GM23248 (cell line): ENCODE data around the gene LGR5. TPM values are rescaled to one million over a fixed set of nuclear protein-coding genes. Genes with fewer than 3 reads are reported as not detected.

ENCODE experiments used
- DNase-seq: peaks from one replicate; pipeline ENCODE4 v3.0.0-alpha.2; 2015
- H2AFZ ChIP-seq: fragments of 200-600 bp; sonication (generic); 2 replicates; pipeline ENCODE4 v1.6.1; 2016; ENCODE audit warnings: antibody characterized with exemption
- H3F3A ChIP-seq: fragments of 200-600 bp; sonication (generic); 2 replicates; pipeline ENCODE4 v1.6.1; 2016; ENCODE audit warnings: mild to moderate bottlenecking, antibody characterized with exemption, mixed run types; ENCODE audit not compliant: insufficient read depth
- H3K27ac ChIP-seq: fragments of 200-600 bp; sonication (generic); 2 replicates; pipeline ENCODE4 v1.5.1; 2016; ENCODE audit warnings: mild to moderate bottlenecking
- H3K27me3 ChIP-seq: fragments of 200-600 bp; sonication (generic); replicated peaks from 2 replicates; pipeline ENCODE4 v1.6.1; 2016; ENCODE audit warnings: mild to moderate bottlenecking; ENCODE audit not compliant: insufficient read depth
- H3K36me3 ChIP-seq: fragments of 200-600 bp; sonication (generic); 2 replicates; pipeline ENCODE4 v1.6.1; 2016; ENCODE audit warnings: low read depth, mild to moderate bottlenecking
- H3K4me1 ChIP-seq: fragments of 200-600 bp; sonication (generic); 2 replicates; pipeline ENCODE4 v1.6.1; 2016; ENCODE audit warnings: mild to moderate bottlenecking; ENCODE audit not compliant: insufficient read depth
- H3K4me2 ChIP-seq: fragments of 200-600 bp; sonication (generic); one replicate; pipeline ENCODE4 v1.6.1; 2016; ENCODE audit warnings: mild to moderate bottlenecking; ENCODE audit not compliant: unreplicated experiment
- H3K4me3 ChIP-seq: fragments of 200-600 bp; sonication (generic); 2 replicates; pipeline ENCODE4 v1.5.1; 2016; ENCODE audit warnings: mild to moderate bottlenecking
- H3K79me2 ChIP-seq: fragments of 200-600 bp; sonication (generic); 2 replicates; pipeline ENCODE4 v1.6.1; 2016; ENCODE audit warnings: mild to moderate bottlenecking; ENCODE audit not compliant: insufficient read depth
- H3K9ac ChIP-seq: fragments of 200-600 bp; sonication (generic); 2 replicates; pipeline ENCODE4 v1.6.1; 2016; ENCODE audit warnings: mild to moderate bottlenecking
- H3K9me2 ChIP-seq: fragments of 200-600 bp; sonication (generic); 2 replicates; pipeline ENCODE4 v1.6.1; 2016; ENCODE audit warnings: mixed run types, mild to moderate bottlenecking, moderate library complexity; ENCODE audit not compliant: insufficient read depth
- H3K9me3 ChIP-seq: fragments of 200-600 bp; sonication (generic); one replicate; pipeline ENCODE4 v1.6.1; 2017; ENCODE audit warnings: low read depth
- H4K20me1 ChIP-seq: fragments of 200-600 bp; sonication (generic); 2 replicates; pipeline ENCODE4 v1.6.0; 2016; ENCODE audit not compliant: insufficient read depth
- EZH2 ChIP-seq: fragments of 200-600 bp; sonication (generic); IDR thresholded peaks from 2 replicates; pipeline ENCODE4 v1.6.1; 2018; ENCODE audit warnings: antibody characterized with exemption, mild to moderate bottlenecking; ENCODE audit not compliant: insufficient read depth, poor library complexity, severe bottlenecking
- EZH2phosphoT487 ChIP-seq: fragments of 200-600 bp; sonication (generic); IDR thresholded peaks from 2 replicates; pipeline ENCODE4 v1.6.1; 2018; ENCODE audit warnings: antibody characterized with exemption, moderate library complexity, mild to moderate bottlenecking, low read depth; ENCODE audit not compliant: insufficient read depth
- WGBS, 2 experiments: methylation state at CpG; one replicate each; pipeline ENCODE4 v1.1.6; 2015 to 2017; ENCODE audit warnings: low lambda C conversion rate in 2 of 2, low coverage in 1 of 2; ENCODE audit errors: missing lambda C conversion rate in 2 of 2; 5-methylcytosine and 5-hydroxymethylcytosine counted together
- in situ Hi-C: fragments of 300-500 bp; cut with MboI; formaldehyde crosslinking; loops from 2 replicates; pipeline ENCODE4 v1.15.0; 2020
- polyA plus RNA-seq: library from polyadenylated mRNA; unstranded; fragments of >200 nt; fragmentation: Nextera tagmentation; extraction: Ambion mirVana; gene quantifications from 2 replicates; pipeline ENCODE4 v1.2.1, GENCODE V29; 2016
- total RNA-seq: library from RNA; depleted of rRNA; stranded (reverse); fragments of >200 nt; shearing (Covaris generic); gene quantifications from 2 replicates; pipeline ENCODE4 v1.2.3, GENCODE V29; 2014

LGR5 gene
- total and polyA plus RNA-seq, 2 experiments from 2014 or later, result not detected

GRCh38 chr12:71587012-71587411 is 147.4 kb downstream of the LGR5 start:
- TF ChIP-seq EZH2phosphoT487 (no peak), EZH2 (no peak)
- Histone ChIP-seq H3K27ac (no peak overlapping the region), H3F3A (no peaks in the 10 kb centered on the region), H3K9ac (no peak overlapping the region), H3K4me3 (no peak overlapping the region), H4K20me1 (no peaks in the 10 kb centered on the region), H3K4me1 (no peaks in the 10 kb centered on the region), H3K4me2 (no peak overlapping the region), H3K36me3 (no peaks in the 10 kb centered on the region), H3K9me3 (no peaks in the 10 kb centered on the region), H2AFZ (no peak overlapping the region), H3K27me3 (no peaks in the 10 kb centered on the region), H3K79me2 (no peaks in the 10 kb centered on the region), H3K9me2 (no peaks in the 10 kb centered on the region)
- no peak for DNase-seq
- in situ Hi-C loops, result no loop called here
- 49 to 58% methylated on average over 2 of the region's 2 CpGs for WGBS, 2 experiments

- Histone ChIP-seq H3F3A (no peaks in the 10 kb centered on the region), H3K9me2 (no peaks in the 10 kb centered on the region), H3K9ac (no peak overlapping the region), H3K27ac (no peak overlapping the region), H3K4me3 (no peak overlapping the region), H3K9me3 (no peaks in the 10 kb centered on the region), H3K36me3 (no peaks in the 10 kb centered on the region), H3K4me1 (no peaks in the 10 kb centered on the region), H3K4me2 (no peak overlapping the region), H3K27me3 (no peaks in the 10 kb centered on the region), H4K20me1 (no peaks in the 10 kb centered on the region), H2AFZ (no peak overlapping the region), H3K79me2 (no peaks in the 10 kb centered on the region)
- no peak for TF ChIP-seq EZH2
- no peak for TF ChIP-seq EZH2phosphoT487
- in situ Hi-C loops, result no loop called here
- WGBS, 2 experiments, result 59 to 62% methylated on average over 4 of the region's 4 CpGs
- peak; percentile 37 for DNase-seq
Measured at GRCh38 chr12:71589478-71589881, 149.9 kb downstream of the LGR5 start.

GRCh38 chr12:71591601-71592000 is 152.0 kb downstream of the LGR5 start:
- no peak for TF ChIP-seq EZH2
- no peak for TF ChIP-seq EZH2phosphoT487
- H2AFZ ChIP-seq, result no peak overlapping the region
- no peaks in the 10 kb centered on the region for H3K9me2 ChIP-seq
- H3K4me1 ChIP-seq, result no peaks in the 10 kb centered on the region
- no peaks in the 10 kb centered on the region for H3F3A ChIP-seq
- H3K36me3 ChIP-seq, result no peaks in the 10 kb centered on the region
- H3K79me2 ChIP-seq, result no peaks in the 10 kb centered on the region
- no peak for DNase-seq
- H3K4me2 ChIP-seq, result no peak overlapping the region
- H3K4me3 ChIP-seq, result no peak overlapping the region
- 36% methylated on average over 2 of the region's 2 CpGs for WGBS, 2 experiments
- no peaks in the 10 kb centered on the region for H3K27me3 ChIP-seq
- H3K9ac ChIP-seq, result no peak overlapping the region
- in situ Hi-C loops, result no loop called here
- H4K20me1 ChIP-seq, result no peaks in the 10 kb centered on the region
- no peak overlapping the region for H3K27ac ChIP-seq
- H3K9me3 ChIP-seq, result no peaks in the 10 kb centered on the region

- no peak overlapping the region for H3K4me3 ChIP-seq
- no peak overlapping the region for H2AFZ ChIP-seq
- no peaks in the 10 kb centered on the region for H3K4me1 ChIP-seq
- no peaks in the 10 kb centered on the region for H3K36me3 ChIP-seq
- H3F3A ChIP-seq, result no peaks in the 10 kb centered on the region
- H3K9me3 ChIP-seq, result no peaks in the 10 kb centered on the region
- H4K20me1 ChIP-seq, result no peaks in the 10 kb centered on the region
- H3K79me2 ChIP-seq, result no peaks in the 10 kb centered on the region
- 57 to 65% methylated on average over 3 of the region's 3 CpGs for WGBS, 2 experiments
- no peak overlapping the region for H3K27ac ChIP-seq
- H3K9me2 ChIP-seq, result no peaks in the 10 kb centered on the region
- no peak for TF ChIP-seq EZH2
- TF ChIP-seq EZH2phosphoT487, result no peak
- no peak for DNase-seq
- no peak overlapping the region for H3K9ac ChIP-seq
- in situ Hi-C loops, result no loop called here
- no peaks in the 10 kb centered on the region for H3K27me3 ChIP-seq
- no peak overlapping the region for H3K4me2 ChIP-seq
Measured at GRCh38 chr12:71592841-71593240, 153.2 kb downstream of the LGR5 start.

- TF ChIP-seq EZH2 (no peak), EZH2phosphoT487 (no peak)
- Histone ChIP-seq H3K36me3 (no peaks in the 10 kb centered on the region), H2AFZ (peak overlapping the region; percentile 70), H3K27ac (no peak overlapping the region), H3K4me2 (peak overlapping the region; percentile 37), H3K79me2 (no peaks in the 10 kb centered on the region), H3K9me2 (no peaks in the 10 kb centered on the region), H4K20me1 (no peaks in the 10 kb centered on the region), H3K27me3 (no peaks in the 10 kb centered on the region), H3K4me1 (no peaks in the 10 kb centered on the region), H3K9ac (no peak overlapping the region), H3K9me3 (no peaks in the 10 kb centered on the region), H3F3A (no peaks in the 10 kb centered on the region), H3K4me3 (peak overlapping the region; percentile 44; the same call in 1 of the 2 replicates)
- WGBS, 2 experiments, result 14 to 18% methylated on average over 5 of the region's 5 CpGs
- peak; percentile 51 for DNase-seq
- in situ Hi-C loops, result no loop called here
Measured at GRCh38 chr12:71594214-71594948, 154.8 kb downstream of the LGR5 start.
